ENCODE results near the gene ARHGAP26.

Gene ARHGAP26

DNA sequence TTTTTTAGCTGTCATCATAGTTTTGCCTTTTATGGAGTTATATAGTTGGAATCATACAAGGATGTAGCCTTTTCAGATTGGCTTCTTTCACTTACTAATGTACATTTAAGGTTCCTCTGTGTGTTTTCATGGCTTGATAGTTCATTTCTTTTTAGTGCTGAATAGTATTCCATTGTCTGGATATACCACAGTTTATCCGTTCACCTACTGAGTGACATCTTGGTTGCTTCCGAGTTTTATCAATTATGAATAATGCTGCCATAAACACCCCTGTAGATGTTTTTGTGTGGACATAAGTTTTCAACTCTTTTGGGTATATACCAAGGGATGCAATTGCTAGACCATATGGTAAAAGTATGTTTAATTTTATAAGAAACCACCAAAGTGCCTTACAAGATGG, 497.0 kb downstream of the ARHGAP26 start:
- DNase-seq: no peak

DNA sequence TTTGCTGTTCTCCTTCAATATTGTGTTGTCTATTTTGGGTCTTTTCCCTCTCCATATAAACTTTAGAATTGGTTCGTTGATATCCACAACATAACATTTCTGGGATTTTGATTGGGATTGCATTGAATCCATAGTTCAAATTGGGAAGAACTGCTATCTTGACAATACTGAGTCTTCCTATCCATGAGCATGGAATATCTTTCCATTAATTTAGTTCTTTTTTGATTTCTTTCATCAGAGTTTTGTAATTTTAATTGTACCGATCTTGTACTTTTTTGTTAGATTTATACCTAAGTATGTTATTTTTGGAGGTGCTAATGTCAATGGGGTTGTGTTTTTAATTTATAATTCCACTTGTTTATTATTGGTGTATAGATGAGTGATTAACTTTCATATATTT, 498.2 kb downstream of the ARHGAP26 start:
- DNase-seq: no peak

DNA sequence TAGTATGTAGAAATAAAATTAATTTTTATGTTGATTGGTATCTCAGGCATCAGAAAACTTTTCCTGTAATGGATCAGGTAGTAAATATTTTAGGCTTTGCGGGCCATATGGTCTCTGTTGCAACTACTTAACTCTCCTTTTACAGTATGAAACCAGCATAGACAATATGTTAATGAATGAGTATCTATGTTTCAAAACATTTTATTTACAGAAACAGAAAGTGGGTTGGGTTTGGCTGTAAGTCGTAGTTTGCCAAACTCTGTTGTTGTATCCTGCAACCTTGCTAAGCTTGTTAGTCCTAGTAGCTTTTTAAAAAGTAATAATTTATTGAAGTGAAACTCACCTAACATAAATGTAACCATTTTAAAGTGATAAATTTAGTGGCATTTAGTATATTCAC, 501.3 kb downstream of the ARHGAP26 start:
- DNase-seq: no peak

DNA sequence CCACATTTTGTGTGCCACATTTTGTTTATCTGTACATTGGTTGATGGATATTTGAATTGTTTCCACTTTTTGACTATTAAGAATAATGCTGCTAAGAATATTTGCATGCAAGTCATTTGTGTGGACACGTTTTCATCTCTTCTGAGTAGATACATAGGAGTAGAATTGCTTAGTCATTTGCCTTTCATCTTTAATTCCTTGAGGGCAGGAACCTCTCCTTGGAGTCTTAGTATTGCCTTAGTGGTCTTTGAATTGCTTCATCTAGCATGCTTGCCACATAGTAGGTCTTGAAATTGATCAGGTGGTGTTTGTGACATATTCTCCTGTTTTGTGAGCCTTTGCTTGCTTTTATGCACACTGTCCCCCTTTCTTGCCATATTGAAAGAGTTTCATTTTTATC, 504.8 kb downstream of the ARHGAP26 start:
- no peak for DNase-seq

DNA sequence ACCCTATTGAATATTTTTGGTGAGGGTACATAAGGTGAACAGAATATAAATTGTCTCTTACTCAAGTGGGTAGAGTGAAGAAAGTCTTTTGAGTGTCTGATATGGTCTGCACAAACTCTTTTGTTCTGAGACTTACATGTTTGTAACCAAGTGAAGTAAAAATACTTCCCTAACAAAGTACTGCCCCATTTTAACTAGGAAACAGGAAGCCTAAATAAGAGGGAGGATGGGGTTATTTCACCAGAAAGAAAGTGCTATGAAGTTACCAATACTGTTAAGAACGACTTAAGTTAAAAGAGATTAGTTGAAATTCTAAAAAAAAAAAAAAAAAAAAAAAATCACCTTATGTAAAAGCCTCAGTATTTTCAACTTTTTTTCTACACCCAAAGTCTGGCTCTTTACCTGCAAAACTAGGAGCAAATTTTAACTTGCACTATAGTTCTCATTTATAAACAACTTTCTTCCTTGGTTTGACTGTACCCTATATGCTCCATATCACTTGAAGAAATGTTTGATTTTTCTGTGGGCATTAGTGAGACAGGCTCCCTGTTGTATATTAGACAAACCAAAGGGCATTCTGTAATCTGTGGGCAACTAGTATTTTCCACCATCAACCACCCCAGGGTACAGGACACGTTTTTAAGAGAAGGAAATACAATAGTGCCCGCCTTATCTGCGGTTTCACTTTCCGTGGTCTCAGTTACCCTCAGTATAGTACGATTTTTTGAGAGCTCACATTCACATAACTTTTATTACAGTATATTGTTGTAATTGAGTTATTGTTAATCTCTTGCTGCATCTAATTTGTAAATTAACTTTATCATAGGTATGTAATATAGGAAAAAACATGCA, 505.6 kb downstream of the ARHGAP26 start:
- DNase-seq: no peak

DNA sequence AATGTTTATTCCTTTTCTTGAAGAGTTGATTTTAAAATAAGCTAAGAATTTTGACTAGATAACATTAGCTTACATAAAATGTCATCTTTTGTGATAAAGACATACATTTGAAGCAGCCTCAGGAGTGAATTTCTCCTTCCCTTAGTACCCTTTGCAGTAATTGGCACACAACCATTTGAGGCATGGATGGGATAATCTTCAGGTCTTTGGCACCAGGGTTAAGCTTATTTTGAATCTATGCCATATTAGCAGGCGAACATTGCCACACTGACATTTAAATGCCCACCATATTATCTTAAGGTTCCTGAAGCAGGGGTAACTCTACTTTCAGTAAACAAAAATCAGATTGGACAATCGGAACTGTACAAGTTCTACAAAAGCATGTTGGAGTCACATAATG, 507.4 kb downstream of the ARHGAP26 start:
- DNase-seq: no peak
